Activated CD8-positive, alpha-beta memory T cell treated with anti-CD3 and anti-CD28 coated beads, Interleukin-2, amount 50 U/mL, for 4 hours (primary cell): ENCODE data around the gene ACSS1.
A peak's percentile ranks its signal among the peaks of the same experiment; 100 is the strongest.

Experiments used
- DNase-seq: peaks from one replicate; pipeline ENCODE4 v3.0.0-alpha.2; 2020

Gene ACSS1

DNA sequence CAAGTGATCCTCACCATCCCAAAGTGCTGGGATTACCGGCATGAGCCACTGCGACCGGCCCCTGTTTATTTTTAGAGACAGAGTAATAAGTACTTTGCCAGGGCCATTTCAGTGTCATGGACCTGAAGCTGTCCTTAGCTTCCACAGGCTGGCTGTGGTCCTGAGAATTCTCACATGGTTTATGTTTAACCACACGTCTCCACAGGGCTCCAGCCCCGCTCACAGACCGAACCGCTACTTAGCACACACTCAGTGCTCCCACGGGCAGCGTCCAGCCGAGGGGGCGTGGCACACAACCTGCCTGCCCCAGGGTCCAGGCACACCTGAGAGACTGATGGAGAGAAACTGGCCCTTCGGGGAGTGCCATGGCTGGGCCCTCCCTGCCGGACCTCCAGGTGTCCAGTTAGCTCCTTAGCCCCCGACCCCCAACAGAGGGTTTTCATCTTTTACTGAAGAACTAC is 11.7 kb downstream of the ACSS1 start:
- no peak for DNase-seq

DNA sequence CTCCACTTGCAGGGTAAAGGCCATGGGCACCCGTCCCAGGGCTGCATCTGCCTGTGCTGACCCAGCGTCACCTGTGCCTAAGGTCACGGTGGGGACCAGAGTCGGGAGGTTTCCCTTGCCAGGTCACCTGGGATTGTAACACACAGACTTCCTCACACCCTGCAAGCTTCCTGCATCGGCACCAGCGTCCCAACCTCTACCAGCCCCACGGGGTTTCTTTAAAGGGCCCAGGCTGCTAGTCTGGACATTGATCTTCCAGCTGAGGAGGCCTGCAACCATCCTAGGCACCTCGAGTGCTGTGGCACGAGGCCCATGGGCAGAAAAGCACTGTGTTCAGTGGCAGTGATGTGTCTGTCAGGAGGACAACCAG is 12.6 kb downstream of the ACSS1 start:
- DNase-seq = no peak

- no peak for DNase-seq
Observed at GRCh38 chr20:25044660-25045342, 13.1 kb downstream of the ACSS1 start.

DNA sequence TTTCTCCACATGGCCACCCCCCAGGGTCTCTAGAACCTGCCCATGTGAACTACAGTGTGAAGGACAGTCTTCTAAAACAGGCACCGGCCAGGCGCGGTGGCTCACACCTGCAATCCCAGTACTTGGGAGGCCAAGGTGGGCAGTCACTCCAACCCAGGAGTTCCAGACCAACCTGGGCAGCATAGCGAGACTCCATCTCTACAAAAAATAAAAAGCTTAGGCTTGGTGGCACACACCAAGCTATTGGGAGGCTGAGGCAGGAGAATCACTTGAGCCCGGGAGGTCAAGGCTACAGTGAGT is 13.7 kb downstream of the ACSS1 start:
- DNase-seq = no peak

DNA sequence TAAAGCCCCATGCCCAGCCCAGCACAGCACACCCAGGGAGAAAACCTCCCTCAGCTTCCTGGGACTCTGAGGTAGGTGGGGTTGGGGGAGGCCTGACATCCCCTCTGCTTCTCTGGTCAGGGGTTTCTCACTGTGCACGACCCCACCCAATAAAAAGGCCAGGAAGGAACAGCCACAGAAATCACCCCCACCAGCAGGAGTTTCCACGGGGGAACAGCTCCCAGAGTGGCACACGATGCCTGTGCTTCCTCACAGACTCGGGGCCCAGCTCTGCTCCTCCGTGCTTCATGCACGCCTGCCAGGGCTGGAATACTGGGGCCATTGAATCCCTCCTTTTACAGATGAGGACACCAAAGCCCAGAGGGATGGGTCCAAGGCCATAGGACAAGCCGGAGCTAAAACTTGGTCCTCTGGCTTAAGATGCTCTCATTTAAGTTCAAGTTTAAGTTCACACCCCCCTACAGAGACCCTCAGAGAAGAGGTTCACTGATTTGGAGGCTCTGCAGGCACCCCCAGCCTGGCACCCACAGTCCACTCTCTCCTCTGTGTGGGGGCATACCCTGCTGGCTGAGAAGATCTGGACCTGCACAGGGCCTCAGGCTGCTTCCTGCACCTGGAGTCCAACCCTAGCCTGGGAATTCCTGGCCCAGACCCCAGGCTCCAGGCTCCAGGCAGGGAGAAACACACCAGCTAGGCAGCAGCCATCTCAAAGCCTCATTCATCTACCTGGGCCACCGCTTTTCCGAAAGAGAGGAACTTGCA is 14.3 kb downstream of the ACSS1 start:
- DNase-seq = no peak

DNA sequence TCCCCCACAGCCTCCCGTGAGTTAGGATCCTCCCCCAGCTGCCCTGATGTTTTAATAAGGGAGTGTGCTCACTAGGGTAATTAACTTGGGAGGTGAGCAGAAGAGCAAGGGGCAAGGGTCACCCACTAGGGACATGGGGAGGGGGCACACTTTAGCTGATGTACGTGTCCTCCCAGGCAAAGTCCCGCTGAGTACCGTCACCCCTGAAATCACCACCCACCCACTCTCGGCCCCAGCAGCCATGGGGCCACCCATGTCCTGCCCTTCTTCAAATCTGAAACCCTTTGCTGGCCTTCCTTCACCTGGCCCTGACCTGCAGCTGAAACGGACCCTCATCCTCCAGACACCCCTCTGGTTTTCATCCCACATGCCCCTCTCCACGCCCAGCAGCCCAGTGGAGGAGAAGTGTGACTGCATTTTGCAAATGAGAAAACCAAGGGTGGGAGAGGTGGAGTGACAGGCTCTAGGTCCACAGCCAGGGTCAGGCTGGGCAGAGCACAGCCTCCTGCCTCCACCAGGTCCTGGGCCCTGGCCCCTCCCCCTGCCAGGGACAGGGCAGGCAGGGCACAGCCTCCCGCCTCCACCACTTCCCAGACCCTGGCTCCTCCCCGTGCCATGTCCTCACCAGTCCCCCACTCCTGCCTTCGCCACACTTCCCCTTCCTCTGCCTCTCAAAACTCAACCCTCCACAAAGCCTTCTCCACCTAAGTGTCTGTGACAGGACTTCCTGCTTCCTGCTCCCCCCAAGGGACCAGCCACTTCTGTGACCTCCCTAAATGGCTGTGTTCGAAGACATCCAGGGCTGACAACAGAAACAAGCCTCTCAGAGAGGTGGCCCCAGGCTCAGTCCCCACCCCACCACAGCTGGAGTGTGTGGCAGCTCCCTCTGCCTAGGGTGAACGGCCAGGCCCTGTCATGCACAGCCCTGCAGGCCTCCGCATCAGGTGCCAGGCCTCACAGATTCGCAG is 15.1 kb downstream of the ACSS1 start:
- peak; percentile 23 for DNase-seq

DNA sequence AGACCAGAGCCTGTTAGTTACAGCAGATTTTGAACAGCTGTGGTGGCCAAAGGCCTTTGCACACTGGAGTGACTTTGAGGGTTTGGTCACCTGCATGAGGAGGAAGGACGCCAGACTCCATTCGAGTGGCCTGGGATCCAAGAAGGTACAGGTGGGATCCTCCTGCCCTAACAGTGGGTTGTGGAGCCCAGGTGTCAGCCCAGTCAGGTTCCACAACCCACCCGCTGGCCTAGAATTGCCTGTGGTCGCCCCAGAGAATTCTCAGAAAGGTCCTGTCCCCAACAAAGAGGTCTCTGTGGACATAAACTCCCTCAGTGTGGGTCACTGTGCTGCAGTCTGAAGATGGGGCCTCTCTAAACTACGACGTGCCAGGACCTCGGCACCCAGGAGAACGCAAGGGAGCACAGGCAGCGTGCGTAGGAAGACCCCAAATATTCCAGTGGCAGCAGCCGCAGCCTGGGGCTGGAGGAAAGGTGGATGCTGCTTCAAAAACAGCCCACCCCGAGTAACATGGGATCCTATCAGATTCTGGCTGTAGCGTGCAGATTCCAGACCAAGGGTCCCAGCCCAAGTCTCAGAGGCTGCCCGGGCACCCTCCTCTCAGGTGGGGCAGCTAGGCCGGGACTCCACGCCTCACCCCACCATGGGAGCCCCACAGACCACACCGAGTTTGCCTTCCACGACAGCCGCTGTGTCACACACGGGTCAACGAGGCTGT is 16.0 kb downstream of the ACSS1 start:
- no peak for DNase-seq

DNA sequence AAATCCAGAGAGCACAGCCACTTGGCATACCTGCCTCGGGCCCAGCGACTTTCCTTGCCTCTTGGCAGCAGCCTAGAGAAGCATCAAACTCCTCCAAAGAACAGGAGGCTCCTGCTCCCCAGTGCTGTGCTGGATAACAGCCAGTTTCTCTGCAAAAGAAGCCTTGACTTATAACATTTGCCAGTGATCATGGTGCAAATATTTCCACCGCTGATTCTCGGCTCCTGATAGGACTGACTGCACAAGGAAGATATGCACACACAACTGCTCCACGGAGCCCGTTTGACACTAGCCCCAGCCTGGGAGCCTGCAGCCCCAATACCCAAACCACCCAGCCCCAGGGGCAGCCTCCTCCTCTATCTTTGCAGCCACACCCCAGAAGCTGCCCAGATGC is 17.5 kb downstream of the ACSS1 start:
- no peak for DNase-seq

- DNase-seq = no peak
Observed at GRCh38 chr20:25039697-25040437, 18.1 kb downstream of the ACSS1 start.

- no peak for DNase-seq
Observed at GRCh38 chr20:25038591-25039015, 19.3 kb downstream of the ACSS1 start.

DNA sequence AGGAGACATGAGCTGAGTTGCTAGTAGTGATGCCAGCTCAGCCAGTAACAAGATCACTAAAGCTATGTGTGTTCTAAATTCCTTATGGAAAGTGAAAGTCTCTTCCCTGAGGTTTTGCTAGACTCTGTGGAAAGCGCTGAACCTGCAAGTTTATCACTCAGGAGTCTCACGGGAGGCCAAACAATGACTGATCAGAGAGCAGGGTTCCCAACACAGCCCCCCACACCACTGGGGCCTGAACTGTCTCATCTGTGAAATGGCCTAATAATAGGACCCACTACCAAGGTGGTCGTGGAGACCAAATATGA is 19.9 kb downstream of the ACSS1 start:
- DNase-seq = no peak

- DNase-seq = no peak
Observed at GRCh38 chr20:25037288-25038102, 20.4 kb downstream of the ACSS1 start.

- no peak for DNase-seq
Observed at GRCh38 chr20:25036331-25036936, 21.5 kb downstream of the ACSS1 start.

DNA sequence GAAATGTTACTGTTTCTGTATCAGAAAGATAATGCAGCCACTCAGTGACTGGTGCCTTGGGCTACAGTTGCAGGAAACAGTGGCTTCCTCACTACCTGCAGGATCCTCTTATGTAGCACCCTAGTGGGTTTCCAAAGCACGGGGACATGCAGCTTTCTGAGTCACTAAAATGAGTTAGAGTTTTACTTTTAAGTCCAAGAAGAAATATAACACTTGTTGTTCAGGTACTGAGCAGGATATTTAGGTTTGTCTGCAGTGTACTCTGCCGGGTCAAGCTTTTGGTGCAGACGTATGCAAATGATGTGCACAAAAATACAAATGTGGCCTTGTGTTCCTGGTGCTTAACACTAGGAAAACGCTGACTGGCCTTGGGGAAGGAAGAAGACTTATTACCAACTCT is 22.0 kb downstream of the ACSS1 start:
- DNase-seq = no peak

GRCh38 chr20:25033924-25034300 is 24.0 kb downstream of the ACSS1 start:
- no peak for DNase-seq

DNA sequence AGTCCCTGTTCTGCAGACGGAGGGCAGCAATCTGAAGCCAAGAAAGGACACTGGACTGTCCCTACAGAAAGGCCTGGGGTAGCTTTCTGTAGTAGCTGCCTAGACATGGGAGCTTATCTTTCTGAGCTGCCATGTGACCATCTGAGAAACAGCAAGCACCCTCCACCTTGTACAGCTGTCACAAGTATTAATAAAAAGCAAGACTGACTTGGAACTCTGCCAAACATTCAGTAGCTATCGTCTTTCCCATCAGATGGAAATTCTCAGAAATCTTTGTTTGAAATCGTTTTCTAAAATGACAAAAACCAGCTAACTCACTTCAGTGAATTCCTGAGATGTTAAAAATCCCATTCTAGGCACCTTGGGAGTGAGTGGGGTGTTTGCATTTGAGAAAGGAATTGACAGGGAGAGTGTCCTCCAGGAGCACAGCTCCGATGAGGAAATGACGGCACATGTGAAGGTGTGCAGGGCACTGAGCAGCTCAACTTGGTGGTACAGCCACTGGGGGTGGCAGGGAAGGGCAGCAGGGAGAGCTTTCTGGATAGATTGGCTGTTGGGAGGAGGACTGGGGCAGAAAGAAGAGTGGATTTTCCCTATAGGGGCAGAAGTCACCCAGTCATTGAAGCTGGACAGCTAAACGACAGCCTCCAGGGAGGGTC is 24.5 kb downstream of the ACSS1 start:
- DNase-seq = no peak

- no peak for DNase-seq
Observed at GRCh38 chr20:25032478-25033264, 25.3 kb downstream of the ACSS1 start.

- DNase-seq = no peak
Observed at GRCh38 chr20:25032065-25032477, 25.9 kb downstream of the ACSS1 start.

GRCh38 chr20:25031241-25031640 is 26.7 kb downstream of the ACSS1 start:
- DNase-seq = no peak
